Glutamatergic neuron (in vitro differentiated cells): Measurements from ENCODE around the gene CST5. TPM values are rescaled to one million over a fixed set of nuclear protein-coding genes. Genes with fewer than 3 reads are reported as not detected.
"Not testable (repeated sequence)": the region's sequence is repeated elsewhere in the genome, so short reads cannot be mapped to it uniquely, and the experiment has no call there.

Experiments used
- DNase-seq: peaks from one replicate; pipeline ENCODE4 v3.0.0; 2022
- H3K27ac Mint-ChIP-seq: one replicate; pipeline ENCODE4 v1.8.0; 2020; ENCODE audit warnings: mild to moderate bottlenecking, mixed read lengths, inconsistent platforms; ENCODE audit not compliant: unreplicated experiment
- H3K27me3 Mint-ChIP-seq: one replicate; pipeline ENCODE4 v1.8.0; 2020; ENCODE audit warnings: mild to moderate bottlenecking, moderate library complexity, mixed read lengths, inconsistent platforms; ENCODE audit not compliant: unreplicated experiment
- H3K36me3 Mint-ChIP-seq: one replicate; pipeline ENCODE4 v1.8.0; 2020; ENCODE audit warnings: mild to moderate bottlenecking, mixed read lengths, inconsistent platforms; ENCODE audit not compliant: unreplicated experiment
- H3K4me1 Mint-ChIP-seq: one replicate; pipeline ENCODE4 v1.8.0; 2020; ENCODE audit warnings: mild to moderate bottlenecking, low read depth, mixed read lengths, inconsistent platforms; ENCODE audit not compliant: unreplicated experiment
- H3K4me3 Mint-ChIP-seq: one replicate; pipeline ENCODE4 v1.8.0; 2020; ENCODE audit warnings: mild to moderate bottlenecking, mixed read lengths, inconsistent platforms; ENCODE audit not compliant: unreplicated experiment
- H3K9me3 Mint-ChIP-seq: one replicate; pipeline ENCODE4 v1.8.0; 2020; ENCODE audit warnings: mild to moderate bottlenecking, moderate library complexity, mixed read lengths, inconsistent platforms; ENCODE audit not compliant: unreplicated experiment
- CTCF ChIP-seq: fragments of 200-600 bp; sonication (generic); IDR thresholded peaks from one replicate; pipeline ENCODE4 v1.5.0; 2021; ENCODE audit not compliant: partially characterized antibody, unreplicated experiment
- total RNA-seq: library from RNA; stranded (reverse); fragmentation: NEBNext Ultra II Directional; extraction: Animal tissue kit (Norgen Biotek cat#: 25700); gene quantifications from one replicate; pipeline ENCODE4 v1.2.1, GENCODE V29; 2021; ENCODE audit not compliant: unreplicated experiment

Gene CST5
- total RNA-seq, 1 donor from 2014 or later, result not detected

GRCh38 chr20:23856226-23856625, 23.3 kb downstream of the CST5 start:
- peaks cover 2% of the 10 kb centered on the region for H3K27me3 Mint-ChIP-seq
- DNase-seq, result no peak
- H3K9me3 Mint-ChIP-seq, result no peaks in the 10 kb centered on the region
- H3K4me3 Mint-ChIP-seq, result no peak overlapping the region
- peaks cover 4% of the 10 kb centered on the region for H3K4me1 Mint-ChIP-seq
- no peak overlapping the region for H3K27ac Mint-ChIP-seq
- H3K36me3 Mint-ChIP-seq, result no peaks in the 10 kb centered on the region
- TF ChIP-seq CTCF, result no peak

GRCh38 chr20:23841693-23842092, 37.9 kb downstream of the CST5 start:
- no peaks in the 10 kb centered on the region for H3K36me3 Mint-ChIP-seq
- H3K27me3 Mint-ChIP-seq, result peaks cover 2% of the 10 kb centered on the region
- H3K9me3 Mint-ChIP-seq, result no peaks in the 10 kb centered on the region
- no peak for TF ChIP-seq CTCF
- DNase-seq, result no peak
- no peak overlapping the region for H3K27ac Mint-ChIP-seq
- no peaks in the 10 kb centered on the region for H3K4me1 Mint-ChIP-seq
- H3K4me3 Mint-ChIP-seq, result no peak overlapping the region

- Mint-ChIP-seq H3K4me1 (no peaks in the 10 kb centered on the region), H3K27ac (no peak overlapping the region), H3K4me3 (no peak overlapping the region), H3K9me3 (peaks cover 2% of the 10 kb centered on the region), H3K27me3 (peaks cover 4% of the 10 kb centered on the region), H3K36me3 (no peaks in the 10 kb centered on the region)
- no peak for TF ChIP-seq CTCF
- DNase-seq, result no peak
Observed at GRCh38 chr20:23835716-23836115, 43.8 kb downstream of the CST5 start.

GRCh38 chr20:23832775-23833513, 46.6 kb downstream of the CST5 start:
- Mint-ChIP-seq H3K27ac (no peak overlapping the region), H3K4me1 (no peaks in the 10 kb centered on the region), H3K9me3 (peaks cover 2% of the 10 kb centered on the region), H3K36me3 (no peaks in the 10 kb centered on the region), H3K27me3 (peaks cover 1% of the 10 kb centered on the region), H3K4me3 (no peak overlapping the region)
- TF ChIP-seq CTCF, result no peak
- no peak for DNase-seq

- H3K9me3 Mint-ChIP-seq, H3K4me1 Mint-ChIP-seq, H3K36me3 Mint-ChIP-seq, H3K4me3 Mint-ChIP-seq, H3K27ac Mint-ChIP-seq, H3K27me3 Mint-ChIP-seq, DNase-seq: not testable (repeated sequence)
Observed at GRCh38 chr20:23831961-23832360, 47.6 kb downstream of the CST5 start.
